GM12801 (cell line): ENCODE measurements around the gene JAK2.

ENCODE experiments used
- TF ChIP-seq, protein P1 (sequence below): IDR thresholded peaks from one replicate; pipeline ENCODE4 v1.5.1; 2011; ENCODE audit warnings: control low read depth; ENCODE audit not compliant: insufficient read length; ENCODE audit errors: extremely low read depth

The JAK2 gene

DNA sequence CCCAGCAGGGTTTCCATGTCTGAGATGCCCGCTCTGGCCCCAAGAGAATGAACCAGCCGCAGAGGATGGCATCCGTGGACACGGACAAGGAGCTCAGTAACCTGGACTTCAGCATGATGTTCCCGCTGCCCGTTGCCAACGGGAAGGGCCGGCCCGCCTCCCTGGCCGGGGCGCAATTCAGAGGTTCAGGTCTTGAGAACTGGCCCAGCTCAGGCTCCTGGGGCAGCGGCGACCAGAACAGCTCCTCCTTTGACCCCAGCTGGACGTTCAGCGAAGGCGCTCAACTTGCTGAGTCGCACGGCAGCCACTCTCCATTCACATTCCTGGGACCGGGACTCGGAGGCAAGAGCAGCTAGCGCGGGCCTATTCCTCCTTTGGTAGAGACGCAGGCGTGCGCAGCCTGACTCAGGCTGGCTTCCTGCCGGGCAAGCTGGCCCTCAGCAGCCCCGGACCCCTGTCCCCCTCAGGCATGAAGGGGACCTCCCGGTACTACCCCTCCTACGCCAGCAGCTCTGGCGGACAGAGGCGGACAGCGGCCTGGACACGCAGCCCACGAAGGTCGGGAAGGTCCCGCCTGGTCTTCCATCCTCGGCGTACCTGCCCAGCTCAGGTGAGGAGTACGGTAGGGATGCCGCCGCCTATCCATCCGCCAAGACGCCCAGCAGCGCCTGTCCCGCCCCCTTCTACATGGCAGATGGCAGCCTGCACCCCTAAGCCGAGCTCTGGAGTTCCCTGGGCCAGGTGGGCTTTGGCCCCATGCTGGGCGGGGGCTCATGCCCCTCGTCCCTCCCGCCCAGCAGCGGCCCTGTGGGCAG lies 126.0 kb downstream of the JAK2 start:
- TF ChIP-seq, protein P1, sequence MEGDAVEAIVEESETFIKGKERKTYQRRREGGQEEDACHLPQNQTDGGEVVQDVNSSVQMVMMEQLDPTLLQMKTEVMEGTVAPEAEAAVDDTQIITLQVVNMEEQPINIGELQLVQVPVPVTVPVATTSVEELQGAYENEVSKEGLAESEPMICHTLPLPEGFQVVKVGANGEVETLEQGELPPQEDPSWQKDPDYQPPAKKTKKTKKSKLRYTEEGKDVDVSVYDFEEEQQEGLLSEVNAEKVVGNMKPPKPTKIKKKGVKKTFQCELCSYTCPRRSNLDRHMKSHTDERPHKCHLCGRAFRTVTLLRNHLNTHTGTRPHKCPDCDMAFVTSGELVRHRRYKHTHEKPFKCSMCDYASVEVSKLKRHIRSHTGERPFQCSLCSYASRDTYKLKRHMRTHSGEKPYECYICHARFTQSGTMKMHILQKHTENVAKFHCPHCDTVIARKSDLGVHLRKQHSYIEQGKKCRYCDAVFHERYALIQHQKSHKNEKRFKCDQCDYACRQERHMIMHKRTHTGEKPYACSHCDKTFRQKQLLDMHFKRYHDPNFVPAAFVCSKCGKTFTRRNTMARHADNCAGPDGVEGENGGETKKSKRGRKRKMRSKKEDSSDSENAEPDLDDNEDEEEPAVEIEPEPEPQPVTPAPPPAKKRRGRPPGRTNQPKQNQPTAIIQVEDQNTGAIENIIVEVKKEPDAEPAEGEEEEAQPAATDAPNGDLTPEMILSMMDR = no peak

DNA sequence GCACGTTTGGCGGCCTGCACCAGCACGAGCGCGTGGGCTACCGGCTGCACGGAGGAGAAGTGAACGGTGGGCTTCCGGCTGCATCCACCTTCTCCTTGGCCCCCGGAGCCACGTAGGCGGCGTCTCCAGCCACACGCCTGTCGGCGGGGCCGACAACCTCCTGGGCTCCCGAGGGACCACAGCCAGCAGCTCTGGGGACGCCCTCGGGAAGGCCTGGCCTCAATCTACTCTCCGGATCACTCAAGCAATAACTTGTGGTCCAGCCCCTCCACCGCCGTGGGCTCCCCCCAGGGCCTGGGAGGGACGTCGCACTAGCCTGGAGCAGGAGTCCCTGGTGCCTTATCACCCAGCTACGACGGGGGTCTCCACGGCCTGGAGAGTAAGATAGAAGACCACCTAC lies 126.6 kb downstream of the JAK2 start:
- TF ChIP-seq, protein P1 = no peak

DNA sequence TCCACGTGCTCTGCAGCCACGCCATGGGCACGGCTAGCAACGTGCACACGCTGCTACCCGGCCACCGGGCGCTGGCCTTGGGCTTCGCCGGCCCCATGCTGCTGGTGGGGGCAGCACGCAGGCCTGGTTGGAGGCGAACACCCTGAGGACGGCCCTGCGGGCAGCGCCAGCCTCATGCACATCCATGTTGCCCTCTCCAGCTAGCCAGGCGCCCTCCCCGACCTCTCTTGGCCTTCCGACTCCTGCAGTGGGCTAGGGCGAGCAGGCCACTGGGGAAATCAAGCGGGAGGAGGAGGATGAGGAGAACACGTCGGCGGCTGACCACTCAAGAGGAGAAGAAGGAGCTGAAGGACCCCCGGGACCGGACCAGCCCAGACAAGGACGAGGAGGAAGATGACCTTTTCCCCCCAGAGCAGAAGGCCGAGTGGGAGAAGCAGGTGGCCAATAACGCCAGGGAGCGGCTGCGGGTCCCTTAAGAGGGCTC lies 127.1 kb downstream of the JAK2 start:
- TF ChIP-seq, protein P1 = no peak

DNA sequence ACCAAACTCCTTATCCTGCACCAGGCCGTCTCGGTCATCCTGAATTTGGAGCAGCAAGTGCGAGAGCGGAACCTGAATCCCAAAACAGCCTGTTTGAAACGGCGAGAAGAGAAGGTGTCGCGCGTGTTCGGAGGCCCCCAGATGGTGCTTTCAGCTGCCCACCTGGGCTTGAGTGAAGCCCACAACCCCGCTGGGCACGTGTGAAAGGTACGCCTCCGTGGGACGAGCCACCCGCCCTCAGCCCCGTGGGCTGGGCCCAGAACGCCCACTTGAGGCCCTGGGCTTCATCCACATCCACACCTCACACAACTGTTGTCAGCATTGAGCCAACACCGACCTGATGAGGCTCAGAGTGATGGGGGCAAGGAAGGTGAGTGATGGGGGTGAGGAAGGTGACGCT lies 127.6 kb downstream of the JAK2 start:
- TF ChIP-seq, protein P1 = no peak

DNA sequence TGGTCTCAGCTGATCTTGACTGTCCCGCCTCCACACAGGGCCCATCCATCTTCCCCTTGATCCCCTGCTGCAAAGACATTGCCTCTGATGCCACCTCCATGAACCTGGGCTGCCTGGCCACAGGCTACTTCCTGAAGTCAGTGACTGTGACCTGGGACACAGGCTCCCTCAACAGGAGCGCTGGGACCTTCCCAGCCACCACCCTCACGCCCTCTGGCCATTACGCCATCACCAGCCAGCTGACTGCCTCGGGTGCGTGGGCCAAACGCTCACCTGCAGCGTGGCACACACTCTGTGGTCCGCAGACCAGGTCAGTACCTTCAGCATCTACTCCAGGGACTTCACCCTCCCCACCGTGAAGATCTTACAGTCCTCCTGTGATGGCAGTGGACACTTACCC lies 128.5 kb downstream of the JAK2 start:
- TF ChIP-seq, protein P1 = no peak

DNA sequence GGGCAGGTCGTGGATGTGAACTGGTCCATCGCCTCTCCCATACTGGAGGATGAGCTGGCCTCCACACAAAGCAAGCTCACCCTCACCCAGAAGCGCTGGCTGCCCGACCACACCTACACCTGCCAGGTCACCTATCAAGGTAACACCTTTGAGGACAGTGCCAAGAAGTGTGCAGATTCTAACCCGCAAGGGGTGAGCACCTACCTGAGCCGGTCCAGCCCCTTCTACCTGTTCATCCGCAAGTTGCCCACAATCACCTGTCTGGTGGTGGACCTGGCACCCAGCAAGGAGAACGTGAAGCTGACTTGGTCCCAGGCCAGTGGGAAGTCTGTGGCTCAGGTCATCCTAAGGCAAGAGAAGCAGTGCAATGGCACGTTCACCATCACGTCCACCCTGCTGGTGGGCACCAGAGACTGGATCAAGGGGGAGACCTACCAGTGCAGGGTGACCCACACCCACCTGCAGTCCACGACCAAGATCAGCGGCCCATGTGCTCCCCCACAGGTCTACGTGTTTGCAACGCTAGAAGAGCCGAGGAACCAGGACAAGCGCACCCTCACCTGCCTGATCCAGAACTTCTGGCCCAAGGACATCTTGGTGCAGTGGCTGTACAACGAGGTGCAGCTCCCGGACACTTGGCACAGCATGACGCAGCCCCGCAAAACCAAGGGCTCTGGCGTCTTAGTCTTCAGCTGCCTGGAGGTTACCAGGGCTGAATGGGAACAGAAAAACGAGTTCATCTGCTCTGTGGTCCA lies 129.1 kb downstream of the JAK2 start:
- TF ChIP-seq, protein P1 = no peak

DNA sequence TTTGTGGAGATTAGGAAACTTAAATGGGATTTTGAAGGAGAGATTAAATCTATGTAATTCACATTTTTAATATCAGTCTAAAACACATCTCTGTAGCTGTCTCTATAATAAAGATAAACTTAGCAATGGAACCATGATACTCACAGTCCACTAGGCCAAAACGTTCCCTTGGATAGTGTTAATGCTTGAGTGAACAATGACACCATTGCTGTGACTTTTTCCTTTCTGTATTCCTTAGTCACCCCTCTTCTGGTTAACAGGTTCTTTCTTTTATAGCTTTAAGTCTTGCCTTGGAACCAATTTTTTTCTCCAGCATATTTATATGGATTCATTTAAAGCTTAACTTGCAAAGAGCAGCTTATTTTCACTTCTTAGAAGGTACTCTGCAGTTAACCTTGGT lies 137.0 kb downstream of the JAK2 start:
- TF ChIP-seq, protein P1 = no peak
